Fibroblast of villous mesenchyme (primary cell): ENCODE measurements around the gene PNMT. TPM values are rescaled to one million over a fixed set of nuclear protein-coding genes. Genes with fewer than 3 reads are reported as not detected.

Source experiments
- DNase-seq: peaks from one replicate; pipeline ENCODE4 v3.0.0-alpha.2; 2010; ENCODE audit warnings: low read depth
- H3K4me3 ChIP-seq: 2 replicates; pipeline ENCODE4 v1.5.1; 2011; ENCODE audit warnings: low read depth, mild to moderate bottlenecking, low read length
- total RNA-seq: library from RNA; depleted of rRNA; stranded (reverse); fragments of >200 nt; gene quantifications from 2 replicates; pipeline ENCODE4 v1.2.3, GENCODE V29; 2012
- TF ChIP-seq, protein P1 (sequence below): IDR thresholded peaks from 2 replicates; pipeline ENCODE4 v1.5.1; 2012; ENCODE audit warnings: low read depth, mild to moderate bottlenecking, low read length; ENCODE audit not compliant: insufficient read depth

Gene PNMT
- total RNA-seq, 1 donor: not detected

DNA sequence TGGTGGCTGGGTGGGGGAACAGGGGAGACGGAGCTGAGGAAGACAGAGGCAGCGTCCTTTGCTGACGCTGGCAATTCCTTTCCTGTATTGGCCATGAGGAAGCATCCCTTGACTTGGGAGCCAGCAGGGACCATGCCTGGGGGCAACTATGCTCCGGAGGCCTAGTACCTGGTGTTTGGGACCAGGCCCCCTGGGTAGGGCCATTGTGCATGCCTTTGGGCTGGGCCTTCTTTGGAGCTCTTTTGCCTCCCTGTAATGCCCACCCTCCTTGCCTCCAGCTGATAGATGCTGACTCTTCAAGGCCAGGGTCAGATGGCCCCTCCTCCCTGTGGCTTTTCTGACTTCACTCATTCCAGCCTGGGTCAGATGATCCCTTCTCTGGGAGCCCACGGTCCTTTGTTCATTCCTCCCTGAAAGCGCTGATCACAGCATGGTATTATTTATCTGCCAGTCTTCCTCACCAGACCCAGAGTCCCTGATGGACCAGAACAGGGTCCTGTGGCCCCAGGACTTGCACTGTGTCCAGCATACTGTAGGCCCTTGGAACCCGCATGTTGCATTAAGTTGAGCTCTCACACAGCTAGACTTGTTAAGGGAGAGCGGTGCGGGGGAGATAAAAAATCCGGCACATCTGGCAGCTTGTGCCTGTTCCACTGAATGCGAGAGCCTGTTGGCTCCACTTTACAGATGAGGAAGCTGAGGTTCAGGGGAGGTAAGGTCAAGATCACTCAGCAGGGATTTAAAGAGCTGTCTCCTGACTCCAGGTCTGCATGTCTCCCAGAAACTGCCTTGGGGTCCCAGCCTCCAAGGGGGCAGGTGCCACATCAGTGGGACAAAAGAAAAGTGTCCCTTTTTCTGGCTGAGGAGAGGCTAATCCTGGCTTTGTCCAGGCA, 28.4 kb upstream of the PNMT start:
- TF ChIP-seq, protein P1, sequence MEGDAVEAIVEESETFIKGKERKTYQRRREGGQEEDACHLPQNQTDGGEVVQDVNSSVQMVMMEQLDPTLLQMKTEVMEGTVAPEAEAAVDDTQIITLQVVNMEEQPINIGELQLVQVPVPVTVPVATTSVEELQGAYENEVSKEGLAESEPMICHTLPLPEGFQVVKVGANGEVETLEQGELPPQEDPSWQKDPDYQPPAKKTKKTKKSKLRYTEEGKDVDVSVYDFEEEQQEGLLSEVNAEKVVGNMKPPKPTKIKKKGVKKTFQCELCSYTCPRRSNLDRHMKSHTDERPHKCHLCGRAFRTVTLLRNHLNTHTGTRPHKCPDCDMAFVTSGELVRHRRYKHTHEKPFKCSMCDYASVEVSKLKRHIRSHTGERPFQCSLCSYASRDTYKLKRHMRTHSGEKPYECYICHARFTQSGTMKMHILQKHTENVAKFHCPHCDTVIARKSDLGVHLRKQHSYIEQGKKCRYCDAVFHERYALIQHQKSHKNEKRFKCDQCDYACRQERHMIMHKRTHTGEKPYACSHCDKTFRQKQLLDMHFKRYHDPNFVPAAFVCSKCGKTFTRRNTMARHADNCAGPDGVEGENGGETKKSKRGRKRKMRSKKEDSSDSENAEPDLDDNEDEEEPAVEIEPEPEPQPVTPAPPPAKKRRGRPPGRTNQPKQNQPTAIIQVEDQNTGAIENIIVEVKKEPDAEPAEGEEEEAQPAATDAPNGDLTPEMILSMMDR: no peak
- no peak overlapping the region for H3K4me3 ChIP-seq
- DNase-seq: no peak

DNA sequence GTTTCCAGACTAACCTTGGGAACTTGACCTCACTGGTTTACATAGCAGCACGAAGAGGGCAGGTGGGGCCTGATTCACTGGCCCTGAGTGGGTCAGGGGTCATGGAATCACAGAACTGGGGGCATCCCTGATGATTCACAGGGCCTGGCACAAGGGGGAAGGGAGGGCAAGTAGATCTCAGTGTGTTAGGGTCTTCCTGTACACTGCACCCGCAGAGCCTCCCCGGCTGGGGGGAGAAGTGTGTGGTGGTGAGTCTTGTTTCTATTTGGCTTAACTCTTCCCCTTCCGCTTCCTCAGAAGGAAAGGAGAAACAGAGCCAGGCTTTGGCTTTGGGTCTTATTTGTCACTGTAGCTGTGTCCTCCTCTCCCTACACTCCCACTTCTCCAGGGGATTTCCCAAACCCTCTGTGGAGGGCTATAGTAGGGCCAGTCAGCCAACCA, 27.6 kb upstream of the PNMT start:
- H3K4me3 ChIP-seq: no peak overlapping the region
- no peak for DNase-seq
- TF ChIP-seq, protein P1: no peak

DNA sequence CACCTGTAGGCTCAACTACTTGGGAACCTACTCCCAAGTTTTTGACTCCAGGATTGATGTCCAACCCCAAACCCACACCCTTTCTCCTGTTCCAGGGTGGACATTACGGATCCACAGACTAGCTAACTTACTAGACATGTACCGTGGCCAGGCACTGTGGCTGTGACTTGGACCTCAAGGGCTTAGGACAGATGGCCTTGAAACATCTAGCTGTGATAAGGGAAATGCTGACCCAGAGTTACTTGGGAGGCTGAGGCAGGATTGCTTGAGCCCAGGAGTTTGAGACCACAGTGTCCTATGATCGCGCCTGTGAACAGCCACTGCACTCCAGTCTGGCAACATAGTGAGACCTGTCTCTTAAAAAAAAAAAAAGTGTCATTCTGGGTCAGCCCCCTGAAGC, 27.2 kb upstream of the PNMT start:
- TF ChIP-seq, protein P1: no peak
- no peak overlapping the region for H3K4me3 ChIP-seq
- no peak for DNase-seq

GRCh38 chr17:39641883-39642282, 26.4 kb upstream of the PNMT start:
- no peak for DNase-seq
- TF ChIP-seq, protein P1: no peak
- no peak overlapping the region for H3K4me3 ChIP-seq

GRCh38 chr17:39642291-39643074, 25.8 kb upstream of the PNMT start:
- TF ChIP-seq, protein P1: no peak
- no peak for DNase-seq
- no peak overlapping the region for H3K4me3 ChIP-seq

GRCh38 chr17:39643271-39643670, 25.0 kb upstream of the PNMT start:
- no peak overlapping the region for H3K4me3 ChIP-seq
- TF ChIP-seq, protein P1: no peak
- DNase-seq: no peak
